Ishikawa (cell line): ENCODE measurements around the gene RTKN2.
A peak's percentile ranks its signal among the peaks of the same experiment; 100 is the strongest.

Source experiments
- CEBPB ChIP-seq: IDR thresholded peaks from 2 replicates; pipeline ENCODE4 v1.6.1; 2012
- CREB1 ChIP-seq: IDR thresholded peaks from 2 replicates; pipeline ENCODE4 v1.6.1; 2012; ENCODE audit warnings: low read depth
- EGR1 ChIP-seq: IDR thresholded peaks from 2 replicates; pipeline ENCODE4 v1.6.1; 2012
- EP300 ChIP-seq: IDR thresholded peaks from 2 replicates; pipeline ENCODE4 v1.6.1; 2012; ENCODE audit warnings: borderline replicate concordance
- FOXM1 ChIP-seq: IDR thresholded peaks from 2 replicates; pipeline ENCODE4 v1.6.1; 2012; ENCODE audit warnings: low read depth, borderline replicate concordance
- NFIC ChIP-seq: IDR thresholded peaks from 2 replicates; pipeline ENCODE4 v1.6.1; 2012
- REST ChIP-seq: IDR thresholded peaks from 2 replicates; pipeline ENCODE4 v1.6.1; 2012; ENCODE audit warnings: low read depth, mild to moderate bottlenecking
- TAF1 ChIP-seq: IDR thresholded peaks from 2 replicates; pipeline ENCODE4 v1.6.1; 2012; ENCODE audit warnings: low read depth, mild to moderate bottlenecking
- TCF12 ChIP-seq: IDR thresholded peaks from 2 replicates; pipeline ENCODE4 v1.6.1; 2012; ENCODE audit warnings: low read depth
- TEAD4 ChIP-seq: IDR thresholded peaks from 2 replicates; pipeline ENCODE4 v1.6.1; 2012
- YY1 ChIP-seq: IDR thresholded peaks from 2 replicates; pipeline ENCODE4 v1.6.1; 2012; ENCODE audit warnings: low read depth
- ZBTB7A ChIP-seq: IDR thresholded peaks from 2 replicates; pipeline ENCODE4 v1.6.1; 2012; ENCODE audit warnings: low read depth
- TF ChIP-seq, protein P1 (sequence below): IDR thresholded peaks from 2 replicates; pipeline ENCODE4 v1.6.1; 2012

DNA sequence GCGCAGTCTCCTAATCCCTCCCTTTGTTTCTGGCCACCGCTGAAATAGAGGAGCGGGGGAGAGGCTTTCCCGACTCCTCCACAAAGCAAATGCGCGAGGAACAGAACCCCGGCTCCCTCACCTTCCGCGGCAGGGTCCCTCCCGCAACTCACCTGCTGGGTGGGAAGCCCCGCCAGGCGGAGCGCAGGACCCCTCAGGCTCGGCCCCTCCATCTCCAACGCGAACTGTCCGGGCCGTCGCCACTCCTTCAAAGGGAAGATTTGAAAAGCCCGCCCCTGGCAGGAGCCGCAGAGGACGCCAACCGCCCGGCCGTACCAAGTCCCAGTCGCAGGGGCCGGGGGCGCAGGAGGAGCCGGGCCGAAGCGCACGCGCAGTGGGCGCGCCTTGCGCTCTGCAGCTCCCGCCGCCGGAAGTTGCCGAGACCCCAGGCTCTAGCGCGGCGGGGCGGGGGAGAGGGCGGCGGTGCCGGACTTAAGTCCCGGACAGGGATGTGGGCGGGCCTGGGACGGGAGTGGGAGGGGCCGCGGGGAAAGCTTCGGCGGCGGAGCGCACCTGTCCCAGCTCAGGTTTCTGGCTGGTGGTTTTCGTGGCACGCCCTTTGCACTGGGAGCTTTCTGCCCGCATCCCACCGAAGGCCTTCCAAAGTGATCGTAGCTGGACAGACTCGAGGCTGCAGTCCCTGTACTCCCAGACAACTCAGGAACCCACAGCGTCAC, at the start of gene RTKN2:
- no peak; the same call in 1 of the 2 replicates for TF ChIP-seq YY1
- no peak for TF ChIP-seq TEAD4
- TF ChIP-seq EP300, result 0 out of 2 replicates have a peak, but pooled peaks have one; percentile 19
- TF ChIP-seq, protein P1, sequence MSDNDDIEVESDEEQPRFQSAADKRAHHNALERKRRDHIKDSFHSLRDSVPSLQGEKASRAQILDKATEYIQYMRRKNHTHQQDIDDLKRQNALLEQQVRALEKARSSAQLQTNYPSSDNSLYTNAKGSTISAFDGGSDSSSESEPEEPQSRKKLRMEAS, result peak; percentile 60; the same call in 1 of the 2 replicates
- TF ChIP-seq TAF1, result peak; percentile 68; the same call in 1 of the 2 replicates
- TF ChIP-seq TCF12, result peak; percentile 60; the same call in 1 of the 2 replicates
- peak; percentile 99 for TF ChIP-seq ZBTB7A
- no peak for TF ChIP-seq REST
- TF ChIP-seq CREB1, result peak; percentile 8; the same call in 1 of the 2 replicates
- TF ChIP-seq FOXM1, result peak; percentile 53; the same call in 1 of the 2 replicates
- TF ChIP-seq CEBPB, result no peak
- peak; percentile 22; the same call in 1 of the 2 replicates for TF ChIP-seq EGR1
- no peak for TF ChIP-seq NFIC
